Measurements from ENCODE around the gene GANAB. TPM values are rescaled to one million over a fixed set of nuclear protein-coding genes. Genes with fewer than 3 reads are reported as not detected.

GANAB gene
- total and polyA plus RNA-seq, 8 donors, result 270 to 341 (median 312) TPM

- Histone ChIP-seq H3K36me3 (peaks cover 0 to 51% of the 10 kb centered on the region in 2 donors), H3K4me1 (peaks cover 22 to 63% of the 10 kb centered on the region in 2 donors), H3K4me3 (no peak overlapping the region), H3K27me3 (no peaks in the 10 kb centered on the region), H3K27ac (peak overlapping the region in 1 of 2 donors; percentile 91), H3K9me3 (no peaks in the 10 kb centered on the region)
- TF ChIP-seq CTCF (IDR thresholded peaks at IDR 0.05), result no peak
- no peak for ATAC-seq
- intact Hi-C loops (cut with DNase I), result no loop called here
- DNase-seq, result no peak
These were observed 26.7 kb upstream of the GANAB start for GRCh38 chr11:62673196-62673525.

DNA sequence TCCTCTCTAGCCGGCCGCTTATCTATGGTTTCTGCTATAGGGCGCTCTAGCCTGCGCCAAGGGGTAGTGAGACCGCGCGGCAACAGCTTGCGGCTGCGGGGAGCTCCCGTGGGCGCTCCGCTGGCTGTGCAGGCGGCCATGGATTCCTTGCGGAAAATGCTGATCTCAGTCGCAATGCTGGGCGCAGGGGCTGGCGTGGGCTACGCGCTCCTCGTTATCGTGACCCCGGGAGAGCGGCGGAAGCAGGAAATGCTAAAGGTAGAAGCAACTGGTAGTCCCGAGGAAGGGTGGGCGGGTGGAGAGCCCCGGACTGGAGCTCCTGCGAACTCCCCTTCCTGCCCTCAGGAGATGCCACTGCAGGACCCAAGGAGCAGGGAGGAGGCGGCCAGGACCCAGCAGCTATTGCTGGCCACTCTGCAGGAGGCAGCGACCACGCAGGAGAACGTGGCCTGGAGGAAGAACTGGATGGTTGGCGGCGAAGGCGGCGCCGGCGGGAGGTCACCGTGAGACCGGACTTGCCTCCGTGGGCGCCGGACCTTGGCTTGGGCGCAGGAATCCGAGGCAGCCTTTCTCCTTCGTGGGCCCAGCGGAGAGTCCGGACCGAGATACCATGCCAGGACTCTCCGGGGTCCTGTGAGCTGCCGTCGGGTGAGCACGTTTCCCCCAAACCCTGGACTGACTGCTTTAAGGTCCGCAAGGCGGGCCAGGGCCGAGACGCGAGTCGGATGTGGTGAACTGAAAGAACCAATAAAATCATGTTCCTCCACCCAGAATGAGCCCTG, 25.4 kb upstream of the GANAB start, which contains the start of the genes LBHD1 and UQCC3:
TSS of gene LBHD1 (minus strand) at position 660 of the 782 bp plus-strand sequence. CDS start 2,236 bp downstream, outside the sequence.
TSS of gene UQCC3 (plus strand) at position 66 of the 782 bp plus-strand sequence. CDS start at position 139, 73 bp downstream.
- H3K36me3 ChIP-seq, result peaks cover 0 to 45% of the 10 kb centered on the region in 2 donors
- peak within 1 kb of the TSS; percentile 90 to 91 for H3K27ac ChIP-seq
- ATAC-seq (peak; percentile 88), DNase-seq (peak; percentile 79 to 89 (median 80))
- no peaks in the 10 kb centered on the region for H3K27me3 ChIP-seq
- no peaks in the 10 kb centered on the region for H3K9me3 ChIP-seq
- peaks cover 20 to 62% of the 10 kb centered on the region in 2 donors for H3K4me1 ChIP-seq
- H3K4me3 ChIP-seq, result peak within 1 kb of the TSS; percentile 63 to 70
- intact Hi-C loops (cut with DNase I), result no loop called here
- TF ChIP-seq CTCF (IDR thresholded peaks at IDR 0.05), result no peak

DNA sequence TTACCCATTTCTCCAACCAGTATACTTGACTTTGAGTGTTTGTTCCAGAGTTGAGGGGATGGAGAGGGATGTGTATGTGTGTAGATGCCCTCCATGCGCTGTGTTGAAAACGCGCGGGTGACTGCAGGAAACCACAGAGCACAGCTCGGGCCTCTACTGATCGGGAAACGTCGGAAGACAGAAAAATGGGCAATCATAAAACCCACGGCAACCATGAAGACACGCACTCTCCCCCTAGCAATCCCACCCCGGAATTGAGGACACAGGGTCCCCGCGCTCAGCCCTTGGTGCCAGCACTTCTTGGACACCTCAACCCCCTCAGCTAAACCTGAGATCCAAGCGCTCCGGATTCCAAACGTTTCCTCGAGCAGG, 24.8 kb upstream of the GANAB start:
- no peak for TF ChIP-seq CTCF (IDR thresholded peaks at IDR 0.05)
- no peaks in the 10 kb centered on the region for H3K9me3 ChIP-seq
- peak; percentile 45 for ATAC-seq
- H3K27ac ChIP-seq, result peak overlapping the region; percentile 90 to 91
- peaks cover 26 to 62% of the 10 kb centered on the region in 2 donors for H3K4me1 ChIP-seq
- peak overlapping the region; percentile 63 to 70 for H3K4me3 ChIP-seq
- intact Hi-C loops (cut with DNase I), result no loop called here
- DNase-seq, result peak in 1 of 4 donors; percentile 57
- H3K36me3 ChIP-seq, result peaks cover 0 to 45% of the 10 kb centered on the region in 2 donors
- no peaks in the 10 kb centered on the region for H3K27me3 ChIP-seq

DNA sequence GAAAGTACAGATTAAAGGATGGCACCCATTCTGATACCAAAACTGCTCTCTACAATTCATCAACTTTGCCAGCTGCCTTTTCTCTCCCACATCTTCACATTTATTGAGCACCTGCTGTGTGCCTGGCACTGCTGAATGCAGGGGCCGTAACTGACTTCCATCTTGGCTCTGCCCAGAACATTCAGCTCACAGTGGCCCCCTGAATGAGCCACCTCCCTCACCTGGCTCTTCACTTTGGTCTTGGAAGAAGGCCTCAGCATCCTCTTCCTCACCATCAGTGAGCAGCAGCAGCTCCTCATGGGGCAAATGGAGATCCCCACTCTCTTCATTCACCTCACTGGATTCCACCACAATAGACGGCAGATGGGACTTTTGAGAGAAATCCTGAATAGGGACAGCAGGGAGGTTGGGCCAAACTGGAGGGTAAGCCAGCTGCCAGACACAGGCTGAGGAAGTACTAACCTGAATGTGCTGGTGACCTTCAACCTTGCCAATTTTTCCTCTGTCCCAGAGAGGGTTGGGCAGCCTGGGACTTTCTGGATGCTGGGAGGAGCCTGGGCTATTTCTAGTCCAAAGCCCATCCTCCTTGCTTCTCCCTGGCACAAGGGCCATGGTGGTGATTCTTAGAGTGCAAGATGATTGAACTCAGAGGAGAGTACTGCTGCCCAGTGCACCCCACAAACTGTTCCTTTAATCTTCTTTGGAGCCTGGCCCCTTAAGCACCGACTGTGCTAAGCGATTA, 23.2 kb upstream of the GANAB start:
- no peak for TF ChIP-seq CTCF (IDR thresholded peaks at IDR 0.05)
- H3K4me1 ChIP-seq, result peaks cover 30 to 66% of the 10 kb centered on the region in 2 donors
- H3K27ac ChIP-seq, result no peak overlapping the region
- ATAC-seq (no peak), DNase-seq (no peak)
- no peaks in the 10 kb centered on the region for H3K9me3 ChIP-seq
- peaks cover 0 to 31% of the 10 kb centered on the region in 2 donors for H3K36me3 ChIP-seq
- H3K27me3 ChIP-seq, result no peaks in the 10 kb centered on the region
- intact Hi-C loops (cut with DNase I), result no loop called here
- H3K4me3 ChIP-seq, result no peak overlapping the region

DNA sequence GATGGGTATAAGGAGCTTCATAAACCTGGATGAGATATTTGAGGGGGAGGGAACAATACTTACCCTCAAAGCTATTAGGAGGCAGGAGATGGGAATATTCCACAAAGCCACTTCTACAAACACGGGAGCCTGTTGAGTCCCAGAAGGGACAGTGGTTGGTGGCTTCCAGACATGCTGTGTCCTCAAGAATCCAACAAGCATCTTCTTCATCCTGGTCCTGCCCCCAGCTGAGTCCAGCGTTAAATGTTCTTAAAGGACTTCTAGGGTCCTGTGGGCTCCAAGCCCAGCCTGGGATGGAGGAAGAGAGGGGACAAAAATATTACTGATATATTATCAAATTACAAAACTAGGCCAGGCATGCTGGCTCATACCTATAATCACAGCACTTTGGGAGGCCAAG, 21.0 kb upstream of the GANAB start:
- Histone ChIP-seq H3K4me1 (peaks cover 24 to 72% of the 10 kb centered on the region in 2 donors), H3K4me3 (no peak overlapping the region), H3K36me3 (peaks cover 0 to 23% of the 10 kb centered on the region in 2 donors), H3K27me3 (no peaks in the 10 kb centered on the region), H3K9me3 (no peaks in the 10 kb centered on the region), H3K27ac (no peak overlapping the region)
- no peak for ATAC-seq
- no peak for DNase-seq
- intact Hi-C loops (cut with DNase I), result no loop called here
- TF ChIP-seq CTCF (IDR thresholded peaks at IDR 0.05), result no peak

Data from left lung (tissue), 10 donors.